Epithelial cell of esophagus (primary cell): ENCODE results near the gene CERS6.
A peak's percentile ranks its signal among the peaks of the same experiment; 100 is the strongest.

Experiments
- DNase-seq: peaks from one replicate; pipeline ENCODE4 v3.0.0; 2010; ENCODE audit warnings: low read depth
- H3K4me3 ChIP-seq: 2 replicates; pipeline ENCODE4 v1.5.1; 2011; ENCODE audit warnings: mild to moderate bottlenecking, low read length, control low read depth
- TF ChIP-seq, protein P1 (sequence below): IDR thresholded peaks from 2 replicates; pipeline ENCODE4 v1.5.1; 2011; ENCODE audit warnings: low read depth, mild to moderate bottlenecking, low read length, control low read depth, inconsistent platforms; ENCODE audit not compliant: insufficient read depth; ENCODE audit errors: missing control alignments

The CERS6 gene

DNA sequence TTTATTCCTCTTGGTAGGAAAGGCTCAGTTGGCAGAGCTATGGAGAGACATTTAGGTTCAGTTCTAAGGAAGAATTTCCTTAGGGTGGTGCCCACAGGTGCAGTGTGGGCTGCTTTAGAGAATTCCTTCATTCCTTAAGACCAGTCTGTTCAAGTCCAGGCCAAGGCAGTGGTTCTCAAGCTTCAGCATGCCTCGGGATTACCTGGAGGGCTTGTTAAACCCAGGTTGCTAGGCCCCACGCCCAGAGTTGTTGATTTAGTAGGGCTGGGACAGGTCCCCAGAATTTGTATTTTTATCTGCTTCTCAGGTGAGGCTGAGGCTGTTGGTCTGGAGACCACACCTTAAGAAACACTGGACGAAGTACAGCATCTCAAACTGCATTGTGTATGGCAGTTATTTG lies 68.9 kb downstream of the CERS6 start:
- TF ChIP-seq, protein P1, sequence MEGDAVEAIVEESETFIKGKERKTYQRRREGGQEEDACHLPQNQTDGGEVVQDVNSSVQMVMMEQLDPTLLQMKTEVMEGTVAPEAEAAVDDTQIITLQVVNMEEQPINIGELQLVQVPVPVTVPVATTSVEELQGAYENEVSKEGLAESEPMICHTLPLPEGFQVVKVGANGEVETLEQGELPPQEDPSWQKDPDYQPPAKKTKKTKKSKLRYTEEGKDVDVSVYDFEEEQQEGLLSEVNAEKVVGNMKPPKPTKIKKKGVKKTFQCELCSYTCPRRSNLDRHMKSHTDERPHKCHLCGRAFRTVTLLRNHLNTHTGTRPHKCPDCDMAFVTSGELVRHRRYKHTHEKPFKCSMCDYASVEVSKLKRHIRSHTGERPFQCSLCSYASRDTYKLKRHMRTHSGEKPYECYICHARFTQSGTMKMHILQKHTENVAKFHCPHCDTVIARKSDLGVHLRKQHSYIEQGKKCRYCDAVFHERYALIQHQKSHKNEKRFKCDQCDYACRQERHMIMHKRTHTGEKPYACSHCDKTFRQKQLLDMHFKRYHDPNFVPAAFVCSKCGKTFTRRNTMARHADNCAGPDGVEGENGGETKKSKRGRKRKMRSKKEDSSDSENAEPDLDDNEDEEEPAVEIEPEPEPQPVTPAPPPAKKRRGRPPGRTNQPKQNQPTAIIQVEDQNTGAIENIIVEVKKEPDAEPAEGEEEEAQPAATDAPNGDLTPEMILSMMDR, result no peak
- no peak overlapping the region for H3K4me3 ChIP-seq
- peak; percentile 98 for DNase-seq

DNA sequence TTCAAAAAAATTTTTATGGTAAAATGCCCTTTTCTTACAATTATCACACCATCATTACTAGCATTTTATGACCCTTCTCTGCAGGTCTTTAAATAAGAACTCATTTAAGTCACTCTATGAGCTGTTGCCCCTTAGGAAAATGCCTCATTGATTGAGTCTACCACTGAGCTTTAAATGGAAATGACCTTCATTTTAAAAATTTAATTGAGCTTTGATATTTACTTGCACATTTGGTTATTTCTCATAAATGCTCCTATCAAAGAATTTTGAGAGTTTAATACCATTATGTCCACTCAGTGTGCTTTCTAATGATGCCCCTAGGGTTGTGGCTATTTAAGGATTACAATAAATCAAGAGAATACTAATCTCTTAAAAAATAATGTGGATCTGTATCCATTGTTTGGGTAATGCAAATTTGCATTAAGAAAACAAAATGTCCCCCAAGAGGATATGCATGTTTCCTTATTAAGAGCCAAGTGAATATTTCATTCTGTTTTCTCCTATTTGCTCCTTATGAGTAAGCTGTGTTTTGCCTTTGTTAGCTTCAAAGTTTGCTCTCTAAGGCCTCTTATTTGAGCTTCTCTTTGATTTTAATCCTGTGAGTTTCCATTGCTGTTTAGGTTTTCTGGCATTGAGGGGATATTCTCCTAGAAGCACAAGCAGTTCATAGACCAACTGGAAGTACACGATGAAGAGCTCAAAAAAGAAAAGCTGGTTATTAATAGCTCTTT lies 69.8 kb downstream of the CERS6 start:
- no peak for DNase-seq
- TF ChIP-seq, protein P1, result no peak
- H3K4me3 ChIP-seq, result no peak overlapping the region

DNA sequence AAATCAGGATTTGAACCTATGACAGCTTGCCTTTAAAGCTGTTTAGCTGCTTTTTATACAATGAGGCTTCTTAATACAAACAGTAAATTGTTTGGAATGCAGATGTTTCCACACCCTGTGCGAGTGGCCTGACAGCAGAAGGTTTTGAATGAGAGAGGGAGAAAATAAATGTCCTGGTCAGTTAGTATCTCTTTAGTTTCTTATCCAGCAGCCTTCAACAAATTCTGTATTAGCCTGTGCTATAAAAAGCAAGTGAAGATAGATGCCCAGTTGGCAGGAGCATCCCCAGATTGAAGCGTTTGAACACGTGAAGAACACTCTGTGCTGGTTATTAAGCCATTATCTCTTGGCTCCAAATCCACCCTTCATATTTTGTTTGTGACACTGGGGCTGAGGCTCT lies 70.6 kb downstream of the CERS6 start:
- TF ChIP-seq, protein P1, result no peak
- peak; percentile 66 for DNase-seq
- no peak overlapping the region for H3K4me3 ChIP-seq

DNA sequence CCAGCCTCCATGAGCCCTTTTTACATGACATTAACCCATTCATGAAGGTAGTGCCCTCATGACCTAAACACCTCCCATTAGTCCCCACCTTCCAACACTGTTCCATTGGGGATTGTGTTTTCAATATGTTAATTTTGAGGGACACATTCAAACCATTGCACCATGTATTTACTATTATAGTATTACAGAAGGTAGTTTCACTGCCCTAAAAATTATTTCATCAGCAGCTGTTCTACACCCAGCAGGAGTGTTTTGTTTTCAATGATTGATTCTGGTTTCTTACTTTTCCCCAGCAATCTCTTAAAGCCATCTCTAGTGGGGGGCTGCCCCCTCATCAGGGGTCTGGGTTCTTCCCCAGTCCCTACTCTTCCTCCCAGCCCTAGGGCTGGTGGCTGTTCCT lies 71.9 kb downstream of the CERS6 start:
- TF ChIP-seq, protein P1, result no peak
- H3K4me3 ChIP-seq, result no peak overlapping the region
- no peak for DNase-seq

DNA sequence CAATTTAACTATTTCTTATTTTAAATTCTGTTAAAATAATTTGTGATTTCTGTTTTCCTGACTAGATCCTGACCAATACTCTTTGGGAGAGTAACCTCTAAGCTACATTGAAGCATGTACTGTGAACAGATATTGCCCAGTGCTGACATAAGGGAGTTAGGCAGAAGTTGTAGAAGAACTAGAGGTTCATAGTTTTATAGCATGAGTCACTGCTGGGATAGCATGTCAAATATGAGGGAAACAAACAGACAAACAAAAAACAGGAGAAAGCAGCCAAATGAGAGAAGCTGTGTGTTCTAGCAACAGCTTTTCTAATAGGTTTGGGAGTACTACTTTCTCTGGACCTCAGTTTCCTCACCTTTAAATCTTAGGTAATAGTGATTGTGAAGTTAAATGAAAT lies 72.4 kb downstream of the CERS6 start:
- no peak for DNase-seq
- no peak overlapping the region for H3K4me3 ChIP-seq
- TF ChIP-seq, protein P1, result no peak

DNA sequence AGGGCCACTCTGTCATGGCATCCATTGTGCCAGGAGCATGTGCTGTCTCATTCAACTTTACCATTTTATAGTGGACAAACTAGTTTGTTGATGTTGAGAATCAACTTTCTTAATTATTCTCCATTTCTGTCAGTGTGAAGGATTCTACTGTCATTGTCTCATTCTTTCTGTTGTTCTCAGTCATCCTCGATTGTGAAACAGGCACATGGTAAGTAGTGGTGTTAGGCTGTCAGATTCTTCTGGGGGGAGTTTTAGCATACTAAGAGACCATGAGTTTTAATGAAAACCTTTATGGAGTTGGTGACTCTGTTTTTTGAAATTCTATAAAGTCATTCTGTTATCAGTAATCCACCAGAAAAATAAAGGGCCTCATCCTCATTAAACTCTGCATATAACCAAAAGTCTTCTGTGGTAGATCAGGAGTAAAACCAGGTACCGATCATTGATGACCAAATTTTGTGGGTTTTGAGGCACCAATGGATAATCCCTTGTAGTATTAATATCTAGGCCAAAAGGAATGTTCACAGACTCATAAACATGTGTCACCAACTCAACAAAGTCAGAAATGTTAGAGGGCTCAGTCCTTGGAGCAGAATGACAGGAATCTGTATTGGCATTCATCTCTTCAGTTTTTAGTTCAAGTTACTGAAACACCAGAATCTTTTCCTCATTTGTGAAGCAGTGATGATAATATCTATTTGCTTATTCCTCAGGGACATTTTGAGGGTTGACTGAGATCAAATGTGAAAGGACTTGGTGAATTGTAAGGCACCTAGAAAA lies 73.2 kb downstream of the CERS6 start:
- TF ChIP-seq, protein P1, result no peak
- H3K4me3 ChIP-seq, result no peak overlapping the region
- peak; percentile 52 for DNase-seq
